Gastroesophageal sphincter (tissue), 4 donors: ENCODE results near the gene TDRD3. TPM values are rescaled to one million over a fixed set of nuclear protein-coding genes. Genes with fewer than 3 reads are reported as not detected.

ENCODE experiments used
- ATAC-seq: fragments of 150-250 bp; one replicate; pipeline ENCODE4 v1.9.1; 2016; ENCODE audit warnings: mild to moderate bottlenecking, moderate library complexity
- H3K27ac ChIP-seq, 4 donors: fragments of 200-600 bp; sonication (generic) in 3 of 4; 1 replicate in 3 of 4; 2 replicates in 1 of 4; pipeline ENCODE4 v1.5.1; 2016 to 2019
- H3K27me3 ChIP-seq: fragments of 200-600 bp; sonication (generic); one replicate; pipeline ENCODE4 v1.5.1; 2019
- H3K36me3 ChIP-seq, 2 donors: fragments of 200-600 bp; sonication (generic); one replicate each; pipeline ENCODE4 v1.5.1; 2019; ENCODE audit warnings: control low read depth in 1 of 2
- H3K4me1 ChIP-seq, 3 donors: fragments of 200-600 bp; sonication (generic); 1 replicate in 2 of 3; 2 replicates in 1 of 3; pipeline ENCODE4 v1.5.1; 2016 to 2019; ENCODE audit warnings: control low read depth in 2 of 3
- H3K4me3 ChIP-seq, 2 donors: fragments of 200-600 bp; sonication (generic); one replicate each; pipeline ENCODE4 v1.5.1; 2019; ENCODE audit warnings: mild to moderate bottlenecking in 1 of 2, moderate library complexity in 1 of 2
- H3K9me3 ChIP-seq, 3 donors: fragments of 200-600 bp; sonication (generic); one replicate each; pipeline ENCODE4 v1.5.1; 2017 to 2019; ENCODE audit warnings: control low read depth in 2 of 3
- EP300 ChIP-seq: sonication (generic); formaldehyde crosslinking; IDR thresholded peaks from one replicate; pipeline ENCODE4 v1.6.1; 2017; ENCODE audit warnings: antibody characterized with exemption, mild to moderate bottlenecking
- POLR2A ChIP-seq, 2 donors: fragments of 450-650 bp; IDR thresholded peaks; one replicate each; pipeline ENCODE4 v1.6.1; 2017; ENCODE audit warnings: antibody characterized with exemption in 2 of 2, mild to moderate bottlenecking in 2 of 2, moderate library complexity in 1 of 2
- POLR2AphosphoS5 ChIP-seq: sonication (generic); formaldehyde crosslinking; IDR thresholded peaks from one replicate; pipeline ENCODE4 v1.6.1; 2017; ENCODE audit warnings: antibody characterized with exemption
- WGBS, 2 donors: methylation state at CpG; one replicate each; pipeline ENCODE4 v1.1.5; 2018; ENCODE audit warnings: low coverage in 1 of 2; 5-methylcytosine and 5-hydroxymethylcytosine counted together
- total RNA-seq, 4 donors: library from RNA; depleted of rRNA; stranded (reverse); fragments of >200 nt; gene quantifications; one replicate each; pipeline ENCODE4 v1.1.0, GENCODE V29; 2016
- TF ChIP-seq, protein P1 (sequence below), 4 experiments: fragments of 200-600 bp in 2 of 4; fragments of 450-650 bp in 2 of 4; sonication (generic) in 1 of 4; IDR thresholded peaks; one replicate each; pipeline ENCODE4 v1.5.1; 2017 to 2019; ENCODE audit warnings: antibody characterized with exemption in 4 of 4, mild to moderate bottlenecking in 2 of 4, moderate library complexity in 2 of 4

The TDRD3 gene
- total RNA-seq, 4 donors from 2014 or later, result 22.4 to 41.4 (median 28.7) TPM

- no peaks in the 10 kb centered on the region for H3K27me3 ChIP-seq
- 70 to 75% methylated on average over 2 of the region's 2 CpGs for WGBS, 2 donors
- ATAC-seq, result no peak
- H3K9me3 ChIP-seq, result no peaks in the 10 kb centered on the region
- no peaks in the 10 kb centered on the region for H3K36me3 ChIP-seq
- H3K4me1 ChIP-seq, result peaks cover 8 to 44% (median 10%) of the 10 kb centered on the region in 3 donors
- H3K4me3 ChIP-seq, result no peak overlapping the region
- TF ChIP-seq, protein P1, sequence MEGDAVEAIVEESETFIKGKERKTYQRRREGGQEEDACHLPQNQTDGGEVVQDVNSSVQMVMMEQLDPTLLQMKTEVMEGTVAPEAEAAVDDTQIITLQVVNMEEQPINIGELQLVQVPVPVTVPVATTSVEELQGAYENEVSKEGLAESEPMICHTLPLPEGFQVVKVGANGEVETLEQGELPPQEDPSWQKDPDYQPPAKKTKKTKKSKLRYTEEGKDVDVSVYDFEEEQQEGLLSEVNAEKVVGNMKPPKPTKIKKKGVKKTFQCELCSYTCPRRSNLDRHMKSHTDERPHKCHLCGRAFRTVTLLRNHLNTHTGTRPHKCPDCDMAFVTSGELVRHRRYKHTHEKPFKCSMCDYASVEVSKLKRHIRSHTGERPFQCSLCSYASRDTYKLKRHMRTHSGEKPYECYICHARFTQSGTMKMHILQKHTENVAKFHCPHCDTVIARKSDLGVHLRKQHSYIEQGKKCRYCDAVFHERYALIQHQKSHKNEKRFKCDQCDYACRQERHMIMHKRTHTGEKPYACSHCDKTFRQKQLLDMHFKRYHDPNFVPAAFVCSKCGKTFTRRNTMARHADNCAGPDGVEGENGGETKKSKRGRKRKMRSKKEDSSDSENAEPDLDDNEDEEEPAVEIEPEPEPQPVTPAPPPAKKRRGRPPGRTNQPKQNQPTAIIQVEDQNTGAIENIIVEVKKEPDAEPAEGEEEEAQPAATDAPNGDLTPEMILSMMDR (IDR thresholded peaks at IDR 0.05), result no peak
- TF ChIP-seq POLR2A (IDR thresholded peaks at IDR 0.05), result no peak
- no peak for TF ChIP-seq POLR2AphosphoS5
- TF ChIP-seq EP300, result no peak
- H3K27ac ChIP-seq, result no peak overlapping the region
Measured at GRCh38 chr13:60411983-60412382, 15.0 kb downstream of the TDRD3 start.

DNA sequence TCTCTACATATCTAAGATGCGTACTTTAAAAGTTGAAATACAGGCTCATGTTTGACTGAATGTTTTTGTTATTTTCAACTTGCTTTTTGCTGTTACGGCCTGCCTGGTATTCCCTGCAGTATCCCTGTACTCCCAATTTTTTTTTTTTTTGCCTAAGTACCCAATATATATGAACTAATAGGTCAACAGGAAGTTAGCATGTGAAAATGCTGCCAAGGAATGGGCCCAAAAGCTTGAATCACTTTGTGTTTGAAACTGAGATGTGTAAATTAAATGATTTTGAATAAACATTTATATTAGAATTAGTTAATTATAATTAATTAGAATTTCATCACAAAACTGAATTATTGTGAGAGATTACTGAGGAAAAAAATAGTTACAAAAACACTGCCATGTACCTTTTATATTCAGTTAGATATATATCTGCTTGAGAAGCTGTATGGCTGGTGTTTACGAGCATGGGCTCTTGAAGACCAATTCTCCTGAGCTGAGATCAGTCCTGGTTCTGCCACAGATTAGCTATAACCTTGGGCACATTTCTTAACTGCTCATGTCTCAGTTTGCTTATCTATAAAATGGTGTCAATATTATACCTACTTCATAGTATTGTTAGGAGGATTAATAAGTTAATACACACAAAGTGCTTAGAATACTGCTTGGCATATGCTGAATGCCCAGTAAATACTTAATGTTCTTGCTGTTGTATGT, 16.0 kb downstream of the TDRD3 start:
- whole genome bisulfite sequencing, 2 donors, result 85 to 95% methylated on average over 3 of the region's 3 CpGs
- Histone ChIP-seq H3K27me3 (no peaks in the 10 kb centered on the region), H3K4me1 (peaks cover 8 to 44% (median 10%) of the 10 kb centered on the region in 3 donors), H3K9me3 (no peaks in the 10 kb centered on the region), H3K4me3 (no peak overlapping the region), H3K27ac (no peak overlapping the region), H3K36me3 (no peaks in the 10 kb centered on the region)
- ATAC-seq, result no peak
- TF ChIP-seq POLR2A (IDR thresholded peaks at IDR 0.05) (no peak), POLR2AphosphoS5 (no peak), EP300 (no peak)
- TF ChIP-seq, protein P1 (IDR thresholded peaks at IDR 0.05), result no peak

DNA sequence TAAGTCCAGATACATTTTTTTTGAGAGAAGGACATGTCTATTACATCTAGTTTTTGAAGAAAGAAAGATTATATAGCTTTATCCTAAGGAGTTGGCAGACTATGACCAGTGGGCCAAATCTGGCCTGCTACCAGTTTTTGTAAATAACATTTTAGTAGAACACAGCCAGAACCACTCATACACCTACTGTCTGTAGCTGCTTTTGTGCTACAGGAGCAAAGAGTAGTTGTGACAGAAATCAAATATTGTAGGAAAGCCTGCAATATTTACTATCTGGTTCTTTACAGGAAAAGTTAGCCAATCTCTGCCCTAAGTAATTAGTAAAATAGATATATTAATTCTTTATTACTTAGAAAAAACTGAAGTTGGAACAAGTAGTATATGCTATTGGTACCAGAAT, 17.2 kb downstream of the TDRD3 start:
- no peaks in the 10 kb centered on the region for H3K9me3 ChIP-seq

GRCh38 chr13:60417734-60418133, 20.7 kb downstream of the TDRD3 start:
- ATAC-seq, result no peak
- TF ChIP-seq POLR2AphosphoS5 (no peak), POLR2A (IDR thresholded peaks at IDR 0.05) (no peak), EP300 (no peak)
- TF ChIP-seq, protein P1 (IDR thresholded peaks at IDR 0.05), result no peak
- Histone ChIP-seq H3K27me3 (no peaks in the 10 kb centered on the region), H3K4me3 (no peak overlapping the region), H3K36me3 (no peaks in the 10 kb centered on the region), H3K9me3 (no peaks in the 10 kb centered on the region), H3K27ac (no peak overlapping the region), H3K4me1 (peaks cover 0 to 36% (median 3%) of the 10 kb centered on the region in 3 donors)
- WGBS, 2 donors, result 90 to 100% methylated on average over 2 of the region's 2 CpGs

More for the DNA sequence above, 17.2 kb downstream of the TDRD3 start:
- H3K27ac ChIP-seq, result no peak overlapping the region
- ATAC-seq, result no peak
- H3K4me1 ChIP-seq, result peaks cover 8 to 44% (median 10%) of the 10 kb centered on the region in 3 donors
- H3K27me3 ChIP-seq, result no peaks in the 10 kb centered on the region
- no peak overlapping the region for H3K4me3 ChIP-seq
- no peaks in the 10 kb centered on the region for H3K36me3 ChIP-seq
- TF ChIP-seq POLR2AphosphoS5 (no peak), POLR2A (IDR thresholded peaks at IDR 0.05) (no peak)

DNA sequence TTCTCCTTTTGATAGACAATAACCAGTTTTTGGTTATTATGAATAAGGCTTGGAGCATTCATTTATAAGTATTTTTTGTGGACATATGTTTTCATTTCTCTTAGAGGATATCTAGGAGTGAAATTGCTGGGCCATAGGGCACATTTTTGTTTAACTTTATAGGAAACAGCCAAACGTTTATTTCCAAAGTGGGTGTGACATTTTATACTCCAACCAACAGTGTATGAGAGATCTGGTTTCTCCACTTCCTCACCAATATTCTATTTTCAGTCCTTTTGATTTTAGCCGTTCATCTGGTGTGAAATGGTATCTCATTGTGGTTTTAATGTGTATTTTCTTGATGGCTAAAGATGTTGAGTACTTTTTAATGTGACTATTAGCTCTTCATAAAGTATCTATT, 21.9 kb downstream of the TDRD3 start:
- no peak for ATAC-seq
- WGBS, 2 donors, result 53 to 67% methylated on average over 2 of the region's 2 CpGs
- no peaks in the 10 kb centered on the region for H3K36me3 ChIP-seq
- no peak for TF ChIP-seq POLR2AphosphoS5
- TF ChIP-seq EP300, result no peak
- no peak for TF ChIP-seq POLR2A (IDR thresholded peaks at IDR 0.05)
- TF ChIP-seq, protein P1 (IDR thresholded peaks at IDR 0.05), result no peak
- H3K27me3 ChIP-seq, result no peaks in the 10 kb centered on the region
- H3K4me1 ChIP-seq, result peaks cover 0 to 28% (median 6%) of the 10 kb centered on the region in 3 donors
- no peaks in the 10 kb centered on the region for H3K9me3 ChIP-seq
- no peak overlapping the region for H3K4me3 ChIP-seq
- H3K27ac ChIP-seq, result no peak overlapping the region
